Memory B cell (primary cell): ENCODE measurements around the gene PTPN4.
A peak's percentile ranks its signal among the peaks of the same experiment; 100 is the strongest.
"Not testable (repeated sequence)": the region's sequence is repeated elsewhere in the genome, so short reads cannot be mapped to it uniquely, and the experiment has no call there.

ENCODE experiments used
- ATAC-seq: fragments of 150-1000 bp; cut with Tn5 transposase; 2 replicates; pipeline ENCODE4 v1.10.0; 2021; ENCODE audit warnings: low read depth, mild to moderate bottlenecking, moderate library complexity
- DNase-seq, 2 donors: peaks; one replicate each; pipeline ENCODE4 v3.0.0; 2022; ENCODE audit warnings: low spot score in 2 of 2
- H3K27ac Mint-ChIP-seq: one replicate; pipeline ENCODE4 v1.8.0; 2022; ENCODE audit warnings: mild to moderate bottlenecking, moderate library complexity, mixed read lengths
- H3K27me3 Mint-ChIP-seq: one replicate; pipeline ENCODE4 v1.8.0; 2022; ENCODE audit warnings: mixed read lengths
- H3K36me3 Mint-ChIP-seq: one replicate; pipeline ENCODE4 v1.8.0; 2022; ENCODE audit warnings: mild to moderate bottlenecking, mixed read lengths
- H3K4me1 Mint-ChIP-seq: one replicate; pipeline ENCODE4 v1.8.0; 2022; ENCODE audit warnings: mixed read lengths
- H3K4me3 Mint-ChIP-seq: one replicate; pipeline ENCODE4 v1.8.0; 2022; ENCODE audit warnings: mild to moderate bottlenecking, moderate library complexity, mixed read lengths
- H3K9me3 Mint-ChIP-seq: one replicate; pipeline ENCODE4 v1.8.0; 2022; ENCODE audit warnings: mixed read lengths

PTPN4 gene

DNA sequence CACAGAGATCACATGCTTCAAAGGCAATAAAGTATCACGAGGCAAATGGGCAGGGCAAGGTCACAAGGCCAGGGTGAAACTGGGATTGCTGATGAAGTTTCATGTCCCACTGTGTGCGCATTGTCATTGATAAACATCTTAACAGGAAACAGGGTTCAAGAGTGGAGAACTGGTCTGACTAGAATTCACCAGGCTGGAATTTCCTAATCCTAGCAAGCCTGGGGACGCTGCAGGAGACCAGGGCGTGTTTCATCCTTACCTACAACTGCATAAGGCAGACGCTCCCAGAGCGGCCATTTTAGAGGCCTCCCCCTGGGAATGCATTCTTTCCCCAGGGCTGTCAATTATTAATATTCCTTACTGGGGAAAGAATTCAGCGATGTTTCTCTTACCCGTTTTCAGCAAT is 33.2 kb downstream of the PTPN4 start:
- H3K4me1 Mint-ChIP-seq: peaks cover 6% of the 10 kb centered on the region
- no peak for ATAC-seq
- no peak overlapping the region for H3K27ac Mint-ChIP-seq
- H3K27me3 Mint-ChIP-seq: no peaks in the 10 kb centered on the region
- peaks cover 38% of the 10 kb centered on the region for H3K36me3 Mint-ChIP-seq
- no peak for DNase-seq
- H3K4me3 Mint-ChIP-seq: no peak overlapping the region
- H3K9me3 Mint-ChIP-seq: peaks cover 11% of the 10 kb centered on the region

DNA sequence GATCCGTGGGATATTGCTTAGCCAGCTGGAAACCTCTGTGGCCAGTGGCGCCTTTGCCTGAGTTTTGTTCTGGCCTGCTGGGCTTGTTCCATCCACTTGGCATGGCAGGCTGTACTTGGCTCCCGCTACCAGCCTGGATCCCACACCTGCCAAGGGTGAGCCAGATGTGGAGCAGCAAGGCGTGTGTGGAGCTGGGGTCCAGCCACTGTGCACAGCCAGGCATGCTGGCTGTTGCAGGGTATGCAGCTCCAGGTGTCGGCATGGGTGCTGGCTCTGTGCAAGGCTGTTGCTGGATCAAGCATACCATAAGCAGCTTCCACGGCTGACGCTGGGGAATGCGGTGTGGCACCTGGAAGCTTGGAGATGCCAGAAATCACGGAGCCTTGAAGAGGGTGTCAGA is 34.5 kb downstream of the PTPN4 start:
- Mint-ChIP-seq H3K27ac (no peak overlapping the region), H3K4me1 (peaks cover 4% of the 10 kb centered on the region), H3K27me3 (no peaks in the 10 kb centered on the region), H3K9me3 (peaks cover 11% of the 10 kb centered on the region), H3K4me3 (no peak overlapping the region), H3K36me3 (peaks cover 31% of the 10 kb centered on the region)
- ATAC-seq (no peak), DNase-seq (no peak)

DNA sequence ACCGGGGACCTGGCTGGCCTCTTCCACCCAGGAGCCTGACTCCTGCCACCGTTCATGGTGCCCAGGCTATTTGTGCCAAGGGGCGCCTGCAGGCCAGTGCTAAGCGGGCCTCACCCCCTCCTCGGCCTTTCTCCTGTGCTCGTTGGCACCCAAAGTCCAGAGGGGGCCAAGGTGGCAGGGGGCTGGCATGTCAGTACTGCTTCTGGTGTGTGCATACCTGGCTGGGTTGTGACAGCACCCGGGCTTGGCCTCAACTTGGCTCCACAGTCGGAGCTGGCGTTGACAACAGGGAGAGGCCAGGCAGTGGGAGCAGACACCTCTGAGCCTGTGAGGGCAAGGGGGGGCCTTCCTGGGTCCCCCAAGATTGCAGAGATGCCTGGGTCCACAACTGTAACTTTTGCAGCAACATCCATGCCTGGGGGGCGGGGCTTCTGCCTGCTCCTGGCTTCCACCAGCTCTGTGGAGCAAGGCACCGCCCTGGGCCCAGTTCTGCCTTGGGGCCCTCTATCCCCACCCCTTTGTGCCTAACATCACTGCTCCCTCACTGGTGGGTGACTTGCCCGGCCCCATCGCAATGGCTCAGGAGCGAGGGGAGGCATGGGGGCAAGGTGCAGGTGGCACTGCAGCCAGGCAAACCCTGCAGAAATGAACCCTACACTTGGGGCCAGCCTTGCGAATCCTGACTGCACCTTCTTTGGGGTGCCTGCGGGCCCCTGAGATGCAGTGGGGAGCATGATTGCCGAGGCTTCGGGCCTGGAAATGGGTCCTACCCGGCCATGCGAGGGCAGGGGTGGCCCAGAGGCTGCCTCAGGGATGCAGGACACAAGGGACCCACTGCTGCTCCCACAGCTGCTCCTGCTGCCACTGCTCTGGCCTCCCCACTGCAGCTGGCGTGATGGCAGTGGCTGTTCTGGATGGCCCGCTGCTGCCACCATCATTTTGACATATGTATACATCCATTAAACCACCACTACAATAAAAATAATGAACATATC is 35.9 kb downstream of the PTPN4 start:
- Mint-ChIP-seq H3K4me1 (peaks cover 6% of the 10 kb centered on the region), H3K27ac (no peak overlapping the region), H3K9me3 (peaks cover 11% of the 10 kb centered on the region), H3K4me3 (no peak overlapping the region), H3K27me3 (no peaks in the 10 kb centered on the region), H3K36me3 (peaks cover 29% of the 10 kb centered on the region)
- DNase-seq: no peak
- ATAC-seq: no peak

- Mint-ChIP-seq H3K4me3 (no peak overlapping the region), H3K9me3 (peaks cover 4% of the 10 kb centered on the region), H3K27ac (no peak overlapping the region), H3K36me3 (peaks cover 18% of the 10 kb centered on the region), H3K27me3 (no peaks in the 10 kb centered on the region), H3K4me1 (peaks cover 29% of the 10 kb centered on the region)
- ATAC-seq (no peak), DNase-seq (no peak)
These were observed 40.7 kb downstream of the PTPN4 start for GRCh38 chr2:119800376-119800902.

GRCh38 chr2:119801040-119801439 is 41.3 kb downstream of the PTPN4 start:
- peaks cover 29% of the 10 kb centered on the region for H3K4me1 Mint-ChIP-seq
- DNase-seq: no peak
- no peaks in the 10 kb centered on the region for H3K27me3 Mint-ChIP-seq
- no peak overlapping the region for H3K4me3 Mint-ChIP-seq
- peaks cover 4% of the 10 kb centered on the region for H3K9me3 Mint-ChIP-seq
- H3K36me3 Mint-ChIP-seq: peaks cover 23% of the 10 kb centered on the region
- no peak for ATAC-seq
- no peak overlapping the region for H3K27ac Mint-ChIP-seq

- H3K9me3 Mint-ChIP-seq, H3K27me3 Mint-ChIP-seq, ATAC-seq, H3K27ac Mint-ChIP-seq, DNase-seq, H3K4me3 Mint-ChIP-seq: not testable (repeated sequence)
- peaks cover 36% of the 10 kb centered on the region for H3K4me1 Mint-ChIP-seq
- peaks cover 30% of the 10 kb centered on the region for H3K36me3 Mint-ChIP-seq
These were observed 42.3 kb downstream of the PTPN4 start for GRCh38 chr2:119801989-119802388.

- ATAC-seq: no peak
- Mint-ChIP-seq H3K36me3 (peaks cover 30% of the 10 kb centered on the region), H3K4me3 (no peak overlapping the region), H3K27ac (no peak overlapping the region), H3K9me3 (peaks cover 4% of the 10 kb centered on the region), H3K27me3 (no peaks in the 10 kb centered on the region), H3K4me1 (peaks cover 37% of the 10 kb centered on the region)
- no peak for DNase-seq
These were observed 43.4 kb downstream of the PTPN4 start for GRCh38 chr2:119803101-119803500.

DNA sequence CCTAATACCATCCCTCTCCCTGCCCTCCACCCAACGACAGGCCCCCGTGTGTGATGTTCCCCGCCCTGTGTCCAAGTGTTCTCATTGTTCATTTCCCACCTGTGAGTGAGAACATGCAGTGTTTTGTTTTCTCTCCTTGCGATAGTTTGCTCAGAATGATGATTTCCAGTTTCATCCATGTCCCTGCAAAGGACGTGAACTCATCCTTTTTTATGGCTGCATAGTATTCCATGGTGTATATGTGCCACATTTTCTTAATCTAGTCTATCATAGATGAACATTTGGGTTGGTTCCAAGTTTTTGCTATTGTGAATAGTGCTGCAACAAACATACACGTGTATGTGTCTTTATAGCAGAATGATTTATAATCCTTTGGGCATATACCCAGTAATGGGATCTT is 44.7 kb downstream of the PTPN4 start:
- H3K9me3 Mint-ChIP-seq, ATAC-seq, DNase-seq, H3K27me3 Mint-ChIP-seq, H3K27ac Mint-ChIP-seq, H3K4me3 Mint-ChIP-seq: not testable (repeated sequence)
- Mint-ChIP-seq H3K36me3 (peaks cover 30% of the 10 kb centered on the region), H3K4me1 (peaks cover 37% of the 10 kb centered on the region)

GRCh38 chr2:119808516-119809147 is 48.9 kb downstream of the PTPN4 start:
- Mint-ChIP-seq H3K9me3 (peaks cover 4% of the 10 kb centered on the region), H3K4me3 (no peak overlapping the region), H3K36me3 (peaks cover 31% of the 10 kb centered on the region), H3K27ac (peak overlapping the region; percentile 58), H3K27me3 (no peaks in the 10 kb centered on the region), H3K4me1 (peaks cover 21% of the 10 kb centered on the region)
- DNase-seq (no peak), ATAC-seq (no peak)

DNA sequence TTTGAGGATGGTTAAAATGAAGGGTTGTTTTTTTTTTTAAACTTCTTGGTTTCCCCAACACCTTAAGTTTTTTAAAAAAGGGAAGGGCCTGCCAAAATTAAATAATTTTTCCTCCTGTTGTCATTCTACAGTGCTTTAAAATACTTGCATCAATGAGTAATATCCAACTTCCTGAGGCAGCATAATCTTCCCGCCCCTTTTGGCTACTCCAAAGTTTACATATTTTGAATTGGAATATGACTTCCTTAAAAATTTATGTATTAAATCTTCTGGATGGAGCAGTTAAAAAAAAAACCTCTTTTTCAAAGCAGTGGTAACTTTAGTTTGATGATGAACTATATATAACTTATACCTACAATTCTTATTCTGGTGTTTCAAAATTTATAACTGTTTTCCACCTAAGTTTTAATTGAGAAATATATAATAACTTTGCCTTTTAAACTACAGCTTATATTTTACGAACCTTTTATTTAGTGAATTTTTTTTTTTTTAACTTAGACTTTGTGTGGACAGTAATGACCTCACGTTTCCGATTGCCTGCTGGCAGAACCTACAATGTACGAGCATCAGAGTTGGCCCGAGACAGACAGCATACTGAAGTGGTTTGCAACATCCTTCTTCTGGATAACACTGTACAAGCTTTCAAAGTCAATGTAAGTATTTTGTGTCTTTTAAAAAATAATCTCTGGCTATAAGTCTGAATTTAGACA is 49.8 kb downstream of the PTPN4 start:
- Mint-ChIP-seq H3K4me3 (no peak overlapping the region), H3K27me3 (no peaks in the 10 kb centered on the region), H3K27ac (no peak overlapping the region), H3K4me1 (peaks cover 20% of the 10 kb centered on the region), H3K9me3 (no peaks in the 10 kb centered on the region), H3K36me3 (peaks cover 28% of the 10 kb centered on the region)
- no peak for DNase-seq
- ATAC-seq: no peak

GRCh38 chr2:119810049-119810630 is 50.4 kb downstream of the PTPN4 start:
- Mint-ChIP-seq H3K36me3 (peaks cover 23% of the 10 kb centered on the region), H3K4me3 (no peak overlapping the region), H3K27ac (no peak overlapping the region), H3K4me1 (peaks cover 19% of the 10 kb centered on the region), H3K27me3 (no peaks in the 10 kb centered on the region), H3K9me3 (no peaks in the 10 kb centered on the region)
- no peak for ATAC-seq
- no peak for DNase-seq

- H3K9me3 Mint-ChIP-seq: peaks cover 6% of the 10 kb centered on the region
- peaks cover 7% of the 10 kb centered on the region for H3K4me1 Mint-ChIP-seq
- no peak overlapping the region for H3K4me3 Mint-ChIP-seq
- no peaks in the 10 kb centered on the region for H3K27me3 Mint-ChIP-seq
- peaks cover 27% of the 10 kb centered on the region for H3K36me3 Mint-ChIP-seq
- peak; percentile 32 for ATAC-seq
- DNase-seq: no peak
- H3K27ac Mint-ChIP-seq: peak overlapping the region; percentile 60
These were observed 54.5 kb downstream of the PTPN4 start for GRCh38 chr2:119814216-119814615.

DNA sequence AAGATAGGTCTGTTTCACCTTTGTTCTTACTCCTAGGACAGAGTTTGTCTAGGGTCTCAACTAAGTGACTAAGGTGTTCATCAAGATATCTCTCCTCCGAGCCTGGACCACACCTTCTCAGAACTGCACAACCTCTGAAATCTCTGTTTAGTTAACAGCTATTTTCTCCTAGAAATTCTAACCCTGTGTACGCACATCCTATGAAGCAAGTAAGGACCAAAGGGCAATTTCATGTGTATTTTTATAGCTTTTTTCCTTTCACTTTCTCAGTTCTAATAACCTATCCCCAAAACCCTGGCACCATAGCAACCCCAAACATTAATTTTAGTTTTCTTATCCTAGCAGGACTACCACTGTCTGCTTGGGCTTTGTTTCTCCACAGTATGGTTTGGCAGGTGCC is 59.1 kb downstream of the PTPN4 start:
- Mint-ChIP-seq H3K9me3 (peaks cover 6% of the 10 kb centered on the region), H3K4me3 (no peak overlapping the region), H3K4me1 (peaks cover 15% of the 10 kb centered on the region), H3K27ac (no peak overlapping the region), H3K36me3 (peaks cover 25% of the 10 kb centered on the region), H3K27me3 (no peaks in the 10 kb centered on the region)
- DNase-seq (no peak), ATAC-seq (no peak)
